IPS-18c (cell line): ENCODE measurements around the gene TOM1L2.
"Not testable (repeated sequence)": the region's sequence is repeated elsewhere in the genome, so short reads cannot be mapped to it uniquely, and the experiment has no call there.

ENCODE experiments used
- H3K4me3 ChIP-seq: 2 replicates; pipeline ENCODE4 v1.7.0; 2013; ENCODE audit warnings: low read depth, mild to moderate bottlenecking, low read length, moderate library complexity; ENCODE audit not compliant: insufficient read depth
- H3K9me3 ChIP-seq: one replicate; pipeline ENCODE4 v1.6.1; 2013; ENCODE audit warnings: mild to moderate bottlenecking, low read length, moderate library complexity; ENCODE audit not compliant: control insufficient read depth, insufficient read depth

The TOM1L2 gene

DNA sequence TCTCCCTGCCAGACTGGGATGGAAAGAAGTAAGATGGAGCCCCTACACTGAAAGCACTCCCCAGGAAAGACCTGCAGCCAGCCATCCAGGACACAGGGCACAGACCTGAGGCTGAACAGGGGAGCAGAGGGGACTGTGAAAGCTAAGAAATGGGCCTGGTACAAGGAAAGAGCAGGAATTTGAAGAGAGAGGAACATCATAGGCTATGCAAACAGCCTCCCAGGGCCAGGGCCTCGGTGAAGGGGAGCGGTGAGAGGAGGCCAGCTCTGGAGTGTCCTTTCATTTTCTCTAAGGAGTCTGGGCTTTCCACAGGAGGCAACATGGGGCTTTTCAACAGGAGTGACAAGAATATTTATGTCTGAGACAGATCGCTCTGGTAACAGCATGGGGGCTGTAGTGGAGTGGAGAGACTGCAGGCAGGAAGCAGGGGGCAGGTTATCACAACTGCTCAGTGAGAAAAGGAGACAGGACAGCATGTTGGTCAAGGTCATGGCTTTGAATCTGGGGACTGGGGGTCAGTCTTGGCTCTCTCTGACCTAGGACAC, 50.1 kb downstream of the TOM1L2 start:
- no peaks in the 10 kb centered on the region for H3K9me3 ChIP-seq
- H3K4me3 ChIP-seq, result no peak overlapping the region

DNA sequence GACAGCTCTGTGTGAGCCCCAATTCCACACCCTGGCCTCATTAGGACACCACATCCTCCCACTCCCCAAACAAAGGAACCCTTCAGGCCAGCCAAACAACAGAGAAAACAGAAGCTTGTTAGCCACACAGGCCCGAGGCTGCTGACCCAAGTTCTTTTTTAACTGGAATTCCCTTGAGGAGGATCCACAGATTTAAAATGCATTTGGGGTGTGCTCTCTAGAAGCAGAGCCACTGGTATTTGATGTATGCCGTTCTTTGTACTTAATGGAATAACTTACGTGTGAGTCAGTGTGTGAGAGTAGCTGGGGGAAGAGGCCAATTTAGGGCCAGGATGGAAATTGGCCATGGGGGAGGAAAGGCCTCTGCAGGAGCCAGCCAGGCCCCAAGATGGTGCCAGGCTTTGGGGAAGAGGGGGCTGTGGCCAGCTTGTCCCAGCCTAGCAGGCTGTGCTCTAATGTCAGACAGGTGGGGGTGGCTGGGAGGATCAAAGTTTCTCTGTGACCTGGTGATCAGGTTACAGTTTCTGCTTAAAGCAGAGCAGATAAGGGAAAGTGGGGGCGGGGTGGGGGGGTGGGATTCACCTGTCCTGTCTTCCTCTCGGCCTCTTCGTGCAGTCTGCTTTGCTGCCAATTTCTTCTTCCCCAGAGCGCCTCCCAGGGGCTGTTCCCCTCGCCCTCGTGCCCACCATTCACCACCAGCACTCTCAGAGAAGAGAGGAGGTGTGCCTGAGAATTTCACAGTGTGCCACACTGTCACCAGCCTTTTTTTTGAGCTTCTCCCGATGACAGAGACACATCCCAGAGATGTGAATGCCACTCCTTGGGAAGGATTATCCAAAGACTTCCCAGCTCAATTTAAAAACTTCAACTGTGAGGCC, 50.8 kb downstream of the TOM1L2 start:
- H3K9me3 ChIP-seq, result no peaks in the 10 kb centered on the region
- no peak overlapping the region for H3K4me3 ChIP-seq

DNA sequence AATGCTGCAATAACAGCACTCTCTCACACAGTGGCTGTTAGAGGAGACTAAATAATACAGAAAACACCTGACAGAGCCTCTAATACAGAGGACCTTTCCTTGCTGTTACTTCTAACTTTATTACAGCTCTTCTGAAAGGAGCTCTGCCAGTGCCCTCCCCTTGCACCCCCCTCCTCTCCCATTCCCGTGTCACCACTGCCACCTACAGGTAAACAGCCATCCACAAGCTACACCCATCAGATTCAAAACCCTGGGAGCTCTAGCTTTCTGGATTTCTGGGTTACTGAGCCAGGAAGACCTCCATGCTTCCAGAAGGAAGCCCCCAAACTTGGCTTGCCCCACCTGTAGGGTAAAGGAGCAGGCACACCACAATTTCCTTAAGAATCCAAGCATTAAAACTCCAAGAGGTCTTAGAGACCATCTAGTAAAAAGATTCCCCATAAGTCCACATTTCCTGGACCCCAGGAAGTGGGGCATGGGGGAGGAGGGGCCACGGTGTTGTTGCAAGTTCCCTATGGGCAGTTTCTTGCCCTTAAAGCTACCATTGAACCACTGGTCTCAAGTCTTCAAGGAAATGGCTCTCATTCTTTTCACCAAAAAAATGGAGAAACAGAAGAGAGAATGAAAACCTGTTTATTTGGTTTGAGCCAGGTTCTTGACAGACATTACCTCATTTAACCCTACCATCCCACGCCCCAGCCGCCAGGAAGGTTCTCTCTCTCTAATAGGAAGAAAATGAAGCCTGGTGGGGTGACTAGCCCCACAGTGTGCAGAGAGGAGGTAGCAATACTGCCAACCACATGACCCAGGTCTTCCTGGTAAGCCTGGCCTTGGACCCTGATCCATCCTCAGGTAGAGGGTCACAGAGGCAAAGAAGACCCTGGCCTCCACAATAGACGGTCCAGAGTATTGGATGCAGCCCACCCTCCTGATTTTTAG, 52.8 kb downstream of the TOM1L2 start:
- no peaks in the 10 kb centered on the region for H3K9me3 ChIP-seq
- H3K4me3 ChIP-seq, result no peak overlapping the region

DNA sequence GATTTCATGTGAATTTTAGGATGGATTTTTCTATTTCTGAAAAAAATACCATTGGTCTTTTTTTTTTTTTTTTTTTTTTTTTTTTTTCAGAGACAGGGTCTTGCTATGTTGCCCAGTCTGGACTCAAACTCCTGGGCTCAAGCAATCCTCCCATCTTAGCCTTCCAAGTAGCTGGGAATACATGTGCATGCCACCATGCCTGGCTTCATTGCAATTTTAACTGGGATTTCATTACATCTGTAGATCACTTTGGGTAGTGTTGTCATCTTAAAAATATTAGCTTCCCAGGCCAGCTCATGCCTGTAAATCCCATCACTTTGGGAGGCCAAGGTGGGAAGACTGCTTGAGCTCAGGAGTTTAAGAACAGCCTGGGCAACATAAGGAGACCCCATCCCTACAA, 54.8 kb downstream of the TOM1L2 start:
- H3K9me3 ChIP-seq, result no peaks in the 10 kb centered on the region
- H3K4me3 ChIP-seq, result no peak overlapping the region

DNA sequence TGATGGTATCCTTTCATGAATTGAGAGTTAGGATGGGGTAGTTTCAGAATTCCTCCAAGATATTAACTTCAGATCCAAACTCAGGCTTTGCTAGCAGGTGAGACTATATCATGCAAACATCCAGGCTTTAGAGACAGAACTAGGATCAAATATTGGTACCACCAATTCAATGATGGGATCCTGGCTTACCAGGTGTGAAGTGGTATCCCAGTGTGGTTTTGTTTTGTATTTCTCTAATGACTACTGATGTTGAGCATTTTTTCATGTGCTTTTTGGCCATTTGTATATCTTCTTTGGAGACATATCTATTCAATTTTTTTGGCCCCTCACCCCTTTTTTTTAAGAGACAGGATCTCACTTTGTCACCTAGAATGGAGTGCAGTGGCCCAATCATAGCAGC, 57.0 kb downstream of the TOM1L2 start:
- no peaks in the 10 kb centered on the region for H3K9me3 ChIP-seq
- H3K4me3 ChIP-seq, result no peak overlapping the region

DNA sequence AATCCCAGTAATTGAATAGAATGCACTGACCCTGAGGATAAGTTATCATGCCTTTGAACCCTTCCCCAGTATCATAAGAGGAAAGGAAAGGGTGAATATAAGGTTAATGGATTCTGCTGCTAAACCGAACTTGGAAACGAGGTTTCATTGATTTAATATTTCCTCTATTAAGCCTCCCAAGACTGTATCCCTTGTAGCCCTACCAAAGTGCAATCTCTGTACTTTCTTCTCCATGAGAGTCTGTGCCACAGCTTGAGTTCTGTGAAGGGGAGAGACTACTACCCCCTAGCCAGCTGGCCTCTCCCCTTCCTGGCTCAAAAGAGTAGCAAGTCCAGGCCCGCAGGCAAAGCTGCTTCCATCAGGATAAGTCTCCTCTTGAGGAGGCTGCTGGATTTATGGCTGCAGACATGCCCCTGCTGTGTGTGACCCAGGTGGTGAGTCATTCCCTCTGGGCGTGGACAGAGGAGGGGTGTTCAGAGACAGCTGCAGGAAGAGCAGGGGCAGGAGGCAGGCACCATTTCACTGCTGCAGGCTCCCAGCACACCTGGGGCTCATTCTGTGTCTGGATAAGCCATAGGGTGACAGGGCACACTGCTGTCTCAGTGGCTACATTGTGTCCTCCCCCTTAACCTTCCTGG, 58.4 kb downstream of the TOM1L2 start:
- Histone ChIP-seq H3K4me3 (no peak overlapping the region), H3K9me3 (no peaks in the 10 kb centered on the region)

DNA sequence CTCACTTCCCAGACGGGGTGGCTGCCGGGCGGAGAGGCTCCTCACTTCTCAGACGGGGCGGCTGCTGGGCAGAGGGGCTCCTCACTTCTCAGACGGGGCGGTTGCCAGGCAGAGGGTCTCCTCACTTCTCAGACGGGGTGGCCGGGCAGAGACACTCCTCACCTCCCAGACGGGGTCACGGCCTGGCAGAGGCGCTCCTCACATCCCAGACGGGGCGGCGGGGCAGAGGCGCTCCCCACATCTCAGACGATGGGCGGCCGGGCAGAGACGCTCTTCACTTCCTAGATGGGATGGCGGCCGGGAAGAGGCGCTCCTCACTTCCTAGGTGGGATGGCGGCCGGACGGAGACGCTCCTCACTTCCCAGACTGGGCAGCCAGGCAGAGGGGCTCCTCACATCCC, 59.9 kb downstream of the TOM1L2 start:
- H3K9me3 ChIP-seq, H3K4me3 ChIP-seq: not testable (repeated sequence)

DNA sequence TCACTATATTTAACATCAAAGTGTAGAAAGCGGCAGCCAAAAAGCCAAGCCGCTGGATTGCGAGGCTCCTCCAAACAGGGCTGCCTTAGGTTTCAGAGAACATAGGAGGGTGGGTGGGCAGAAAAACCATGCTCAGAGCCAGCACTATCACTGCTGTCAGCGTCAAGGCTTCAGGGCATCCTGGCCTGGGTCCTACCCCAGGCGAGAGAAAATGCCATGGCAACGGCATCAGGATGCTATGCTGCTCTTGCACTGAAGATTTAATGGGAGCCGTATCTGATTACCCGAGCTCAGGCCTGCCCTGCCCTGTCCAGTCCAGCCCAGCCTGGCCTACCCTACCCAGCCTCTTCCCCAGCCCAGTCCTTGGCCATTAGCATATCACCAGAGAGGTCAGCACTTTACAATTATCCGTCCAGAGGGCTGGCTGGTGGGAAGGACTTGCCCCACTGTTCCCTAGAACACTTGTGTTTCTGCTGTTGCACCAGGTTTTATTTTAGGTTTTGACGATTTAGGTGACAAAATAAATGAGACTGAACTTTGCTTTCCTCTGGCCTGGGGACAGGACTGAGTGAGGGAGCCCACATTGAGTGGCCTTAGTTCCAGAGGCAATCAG, 61.1 kb downstream of the TOM1L2 start:
- H3K9me3 ChIP-seq, result no peaks in the 10 kb centered on the region

DNA sequence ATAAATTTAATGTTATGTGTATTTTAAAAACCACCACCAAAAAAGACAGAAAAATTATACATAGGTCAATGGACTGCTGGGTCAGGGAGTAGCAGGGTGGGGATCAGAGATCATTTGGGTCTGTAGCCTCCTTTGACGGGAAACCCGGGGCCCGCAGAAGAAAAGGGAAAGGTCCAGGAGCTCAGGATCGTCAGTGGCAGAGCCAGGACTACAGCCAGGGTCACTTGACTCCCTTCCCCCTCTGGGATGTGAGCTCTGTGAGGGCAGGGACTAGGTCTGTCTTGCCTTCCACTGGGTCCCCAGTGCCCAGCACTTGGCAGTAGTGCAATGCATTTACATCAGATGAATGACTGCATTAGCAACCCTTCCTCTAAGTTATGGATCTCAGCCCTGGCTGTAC, 62.1 kb downstream of the TOM1L2 start:
- Histone ChIP-seq H3K4me3 (no peak overlapping the region), H3K9me3 (no peaks in the 10 kb centered on the region)

More for the DNA sequence above, 61.1 kb downstream of the TOM1L2 start:
- no peak overlapping the region for H3K4me3 ChIP-seq

DNA sequence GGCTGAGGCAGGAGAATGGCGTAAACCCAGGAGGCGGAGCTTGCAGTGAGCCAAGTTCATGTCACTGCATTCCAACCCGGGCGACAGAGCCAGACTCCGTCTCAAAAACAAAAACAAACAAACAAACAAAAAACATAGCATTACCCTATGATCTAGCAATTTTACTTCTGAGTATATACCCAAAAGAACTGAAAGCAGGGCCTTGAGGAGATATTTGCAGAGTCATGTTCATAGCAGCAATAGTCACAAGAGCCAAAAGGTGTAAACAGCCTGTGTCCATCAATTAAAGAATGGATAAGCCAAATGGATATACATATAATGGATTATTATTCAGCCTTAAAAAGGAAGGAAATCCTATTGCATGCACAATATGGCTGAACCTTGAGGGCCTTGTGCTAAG, 63.1 kb downstream of the TOM1L2 start:
- Histone ChIP-seq H3K4me3 (no peak overlapping the region), H3K9me3 (no peaks in the 10 kb centered on the region)

DNA sequence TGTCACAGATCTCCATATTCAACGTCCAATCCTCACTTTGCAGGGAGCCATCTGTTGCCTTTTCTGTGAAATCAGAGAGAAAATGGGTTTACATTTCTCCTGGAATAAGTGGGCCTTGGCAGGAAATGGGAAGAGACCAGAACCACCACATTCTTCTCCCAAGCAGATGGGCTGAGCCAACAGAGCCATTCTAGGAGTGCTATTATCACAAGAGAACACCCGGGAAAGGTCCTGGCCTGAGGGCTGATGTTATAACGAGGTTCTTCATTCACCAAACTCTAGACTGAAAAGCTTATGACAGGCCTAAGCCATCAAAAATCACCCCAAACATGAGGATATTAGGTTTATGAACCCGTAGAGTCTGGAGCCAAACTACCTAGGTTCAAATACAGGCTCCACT, 64.7 kb downstream of the TOM1L2 start:
- H3K4me3 ChIP-seq, result no peak overlapping the region
- no peaks in the 10 kb centered on the region for H3K9me3 ChIP-seq

DNA sequence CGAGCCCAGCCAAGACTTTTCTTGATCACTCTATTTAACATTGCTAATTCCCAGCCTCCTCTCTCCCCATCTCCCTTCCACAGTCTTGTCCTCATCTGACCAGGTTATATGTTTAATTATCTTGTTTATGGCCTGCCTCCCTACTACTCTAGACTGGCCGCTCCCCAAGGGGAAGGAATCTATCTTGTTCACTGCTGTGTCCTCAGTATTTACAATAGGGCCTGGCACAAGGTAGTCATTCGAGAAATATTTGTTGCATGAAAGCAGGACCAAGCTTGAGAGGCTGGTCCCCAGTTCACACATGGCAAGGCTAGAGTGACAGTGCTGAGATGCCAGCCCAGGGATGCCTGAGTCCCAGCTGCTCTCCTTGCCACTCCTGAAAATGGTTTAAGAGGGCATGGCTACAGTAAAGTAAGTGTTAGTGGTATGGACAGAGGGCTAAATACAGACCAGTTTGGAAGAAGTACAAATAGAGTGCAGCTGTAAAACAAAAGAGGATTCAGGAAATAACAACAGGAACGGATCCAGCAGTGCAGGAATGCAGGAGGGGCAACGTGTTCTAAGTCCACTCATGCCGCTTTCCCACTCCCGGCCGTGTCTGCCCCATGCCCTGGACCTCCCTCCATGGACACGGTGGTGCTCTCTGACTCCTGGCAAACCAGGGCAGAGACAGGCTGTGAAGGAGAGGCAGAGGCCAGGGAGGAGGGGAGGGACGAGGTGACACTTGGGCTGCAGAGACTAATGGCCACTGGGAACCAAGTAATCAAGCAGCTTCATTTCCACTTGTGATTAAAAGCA, 65.6 kb downstream of the TOM1L2 start:
- Histone ChIP-seq H3K4me3 (no peak overlapping the region), H3K9me3 (no peaks in the 10 kb centered on the region)

DNA sequence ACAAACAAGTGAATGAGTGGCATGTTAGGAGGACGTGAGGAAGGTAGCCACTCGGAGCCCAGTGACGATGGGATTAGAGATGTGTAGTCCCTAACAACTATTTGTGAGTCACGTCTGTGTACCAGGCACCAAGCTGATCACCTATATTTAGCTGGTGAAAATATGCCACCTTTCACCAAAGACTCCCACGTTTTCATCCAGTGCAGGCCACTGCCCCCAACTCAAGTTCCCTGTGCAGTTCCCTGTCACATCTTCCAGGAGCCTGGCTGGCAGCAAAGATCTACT, 67.2 kb downstream of the TOM1L2 start:
- Histone ChIP-seq H3K9me3 (no peaks in the 10 kb centered on the region), H3K4me3 (no peak overlapping the region)

DNA sequence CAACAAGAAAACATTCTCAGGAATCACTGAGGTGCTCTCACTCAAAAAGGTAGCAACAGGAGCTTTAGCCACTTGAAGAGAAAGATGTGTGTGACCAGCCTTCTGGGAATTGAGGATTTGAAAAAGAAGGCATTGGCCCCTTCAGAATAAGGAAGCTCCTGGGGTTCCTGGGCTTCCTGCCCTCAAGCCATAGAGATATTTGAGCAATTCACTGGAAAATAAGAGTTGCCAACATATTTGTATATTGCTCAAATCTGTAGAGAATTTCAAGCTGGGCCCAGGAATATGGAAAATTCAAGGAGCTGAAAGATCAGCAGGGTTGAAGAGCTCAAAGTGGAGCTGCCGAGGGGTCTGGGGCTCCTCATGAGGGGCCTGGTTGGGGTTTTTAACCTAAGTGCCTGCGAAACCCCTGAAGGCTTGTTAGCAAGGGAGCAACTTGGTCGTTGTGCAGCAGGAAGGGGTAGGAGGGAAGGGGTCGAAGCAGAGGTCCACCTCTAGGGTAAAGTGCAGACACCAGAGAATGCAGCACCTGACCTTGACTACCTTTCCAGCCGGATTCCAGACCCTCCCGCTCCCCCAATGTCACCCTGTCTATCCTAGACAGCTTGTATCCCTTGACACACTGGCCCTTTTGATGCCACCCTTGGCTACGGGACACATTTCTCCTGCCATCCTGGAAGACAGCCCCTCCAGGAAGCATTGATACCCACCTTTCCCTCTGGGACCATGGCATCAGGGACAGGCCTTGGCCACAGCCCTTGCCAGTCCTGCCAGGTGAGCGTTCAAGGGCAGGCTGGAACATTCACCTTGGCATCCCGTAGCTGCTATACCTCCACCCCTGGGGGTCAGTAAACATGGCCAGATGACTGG, 67.8 kb downstream of the TOM1L2 start:
- Histone ChIP-seq H3K9me3 (no peaks in the 10 kb centered on the region), H3K4me3 (no peak overlapping the region)

DNA sequence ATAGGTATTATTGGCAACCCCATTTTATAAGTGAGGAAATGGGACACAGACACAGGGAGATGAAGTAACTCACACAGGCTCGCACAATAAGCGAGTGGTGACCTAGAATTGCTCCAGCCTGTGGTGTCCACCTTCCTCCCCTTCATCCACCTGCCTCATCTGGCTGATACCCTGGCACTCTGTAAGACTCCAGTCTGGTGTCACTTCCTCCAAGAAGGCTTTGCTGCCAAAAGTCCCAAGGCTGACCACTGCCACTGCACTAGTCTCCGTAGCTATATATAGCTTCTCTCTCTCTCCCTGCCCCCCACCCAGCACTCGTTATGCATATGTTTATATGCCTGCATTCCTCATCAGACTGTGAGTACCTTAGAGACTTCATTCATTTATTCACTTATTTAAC, 69.3 kb downstream of the TOM1L2 start:
- Histone ChIP-seq H3K9me3 (no peaks in the 10 kb centered on the region), H3K4me3 (no peak overlapping the region)

DNA sequence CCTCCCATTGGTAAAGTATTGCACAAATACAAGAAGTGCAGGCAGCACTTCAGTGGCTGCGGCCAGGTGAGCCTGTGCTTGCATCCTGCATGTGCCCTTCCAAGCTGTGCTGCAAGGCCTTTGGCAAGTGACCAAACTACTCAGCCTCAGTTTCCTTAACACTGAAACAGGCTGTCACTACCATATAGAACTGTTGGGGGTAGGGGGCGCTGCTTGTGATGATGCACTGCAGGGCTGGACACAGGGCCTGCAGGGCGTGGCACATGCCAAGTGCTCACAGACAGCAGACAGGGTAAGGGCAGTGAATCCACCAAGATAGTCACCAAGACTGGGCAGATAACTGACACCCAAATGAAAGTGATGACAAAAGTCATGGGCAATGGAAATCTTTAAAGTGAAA, 69.8 kb downstream of the TOM1L2 start:
- Histone ChIP-seq H3K9me3 (no peaks in the 10 kb centered on the region), H3K4me3 (no peak overlapping the region; the same call in 1 of the 2 replicates)
